Measurements from ENCODE around the gene KCNQ2.

Gene KCNQ2

GRCh38 chr20:63433756-63434531, 38.5 kb downstream of the KCNQ2 start:
- TF ChIP-seq POLR2AphosphoS5 (IDR thresholded peaks at IDR 0.05; ENCODE audit: low read depth, low read length) (no peak), POLR2A (IDR thresholded peaks at IDR 0.05; ENCODE audit: low read depth, low read length) (no peak), TAF1 (IDR thresholded peaks at IDR 0.05; ENCODE audit: borderline replicate concordance, low read depth, low read length) (no peak)
- no peak for DNase-seq (ENCODE audit: insufficient read length)
- FAIRE-seq, result no peak

GRCh38 chr20:63433351-63433750, 39.1 kb downstream of the KCNQ2 start:
- TF ChIP-seq POLR2AphosphoS5 (IDR thresholded peaks at IDR 0.05; ENCODE audit: low read depth, low read length), result no peak
- no peak for TF ChIP-seq TAF1 (IDR thresholded peaks at IDR 0.05; ENCODE audit: borderline replicate concordance, low read depth, low read length)
- no peak for TF ChIP-seq POLR2A (IDR thresholded peaks at IDR 0.05; ENCODE audit: low read depth, low read length)
- DNase-seq (ENCODE audit: insufficient read length), result no peak
- FAIRE-seq, result no peak

GRCh38 chr20:63432577-63433325, 39.7 kb downstream of the KCNQ2 start:
- no peak for TF ChIP-seq POLR2AphosphoS5 (IDR thresholded peaks at IDR 0.05; ENCODE audit: low read depth, low read length)
- no peak for TF ChIP-seq TAF1 (IDR thresholded peaks at IDR 0.05; ENCODE audit: borderline replicate concordance, low read depth, low read length)
- no peak for TF ChIP-seq POLR2A (IDR thresholded peaks at IDR 0.05; ENCODE audit: low read depth, low read length)
- FAIRE-seq, result no peak
- no peak for DNase-seq (ENCODE audit: insufficient read length)

- no peak for TF ChIP-seq POLR2AphosphoS5 (IDR thresholded peaks at IDR 0.05; ENCODE audit: low read depth, low read length)
- TF ChIP-seq POLR2A (IDR thresholded peaks at IDR 0.05; ENCODE audit: low read depth, low read length), result no peak
- TF ChIP-seq TAF1 (IDR thresholded peaks at IDR 0.05; ENCODE audit: borderline replicate concordance, low read depth, low read length), result no peak
- FAIRE-seq (no peak), DNase-seq (ENCODE audit: insufficient read length) (no peak)
Measured at GRCh38 chr20:63431944-63432343, 40.5 kb downstream of the KCNQ2 start.

- DNase-seq (ENCODE audit: insufficient read length), result no peak
- FAIRE-seq, result no peak
Measured at GRCh38 chr20:63430891-63431290, 41.6 kb downstream of the KCNQ2 start.

GRCh38 chr20:63429992-63430391, 42.5 kb downstream of the KCNQ2 start:
- TF ChIP-seq TAF1 (IDR thresholded peaks at IDR 0.05; ENCODE audit: borderline replicate concordance, low read depth, low read length) (no peak), POLR2AphosphoS5 (IDR thresholded peaks at IDR 0.05; ENCODE audit: low read depth, low read length) (no peak), POLR2A (IDR thresholded peaks at IDR 0.05; ENCODE audit: low read depth, low read length) (no peak)
- DNase-seq (ENCODE audit: insufficient read length) (no peak), FAIRE-seq (no peak)

More at GRCh38 chr20:63430891-63431290, 41.6 kb downstream of the KCNQ2 start:
- TF ChIP-seq POLR2A (IDR thresholded peaks at IDR 0.05; ENCODE audit: low read depth, low read length) (no peak), POLR2AphosphoS5 (IDR thresholded peaks at IDR 0.05; ENCODE audit: low read depth, low read length) (no peak), TAF1 (IDR thresholded peaks at IDR 0.05; ENCODE audit: borderline replicate concordance, low read depth, low read length) (no peak)

DNA sequence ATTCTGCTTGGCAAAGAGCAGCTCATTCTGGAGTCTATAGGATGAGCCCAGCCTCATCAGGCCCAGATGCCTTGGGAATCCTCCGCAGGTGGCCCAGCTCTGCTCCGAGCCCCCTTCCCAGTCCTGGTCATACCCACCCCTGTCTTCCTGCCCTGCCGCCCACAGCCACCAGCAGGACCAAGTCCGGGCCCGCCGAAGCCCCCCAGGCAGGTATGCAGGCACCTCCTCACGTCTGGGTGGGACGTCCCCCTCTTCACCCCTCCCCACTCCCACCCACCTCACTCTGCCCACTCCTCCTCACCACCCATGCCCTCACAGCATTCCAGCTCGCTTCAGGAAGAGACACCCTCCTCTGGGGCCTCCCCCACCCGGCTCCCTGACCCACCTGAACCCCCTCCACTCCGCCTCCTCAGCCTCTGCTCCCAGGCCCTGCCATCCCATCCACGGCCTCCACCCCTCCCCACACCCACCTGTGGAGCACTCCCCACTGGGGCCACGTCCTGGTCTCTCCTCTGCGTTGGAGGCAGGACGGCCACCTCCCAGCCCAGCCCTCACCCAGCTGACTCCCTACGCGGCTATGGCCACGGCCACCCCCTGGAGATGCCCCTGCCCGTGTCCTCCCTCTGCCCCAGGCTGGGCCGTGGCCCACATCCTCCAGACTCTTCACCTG, 43.4 kb downstream of the KCNQ2 start:
- DNase-seq (ENCODE audit: insufficient read length) (no peak), FAIRE-seq (no peak)
- no peak for TF ChIP-seq POLR2A (IDR thresholded peaks at IDR 0.05; ENCODE audit: low read depth, low read length)
- no peak for TF ChIP-seq TAF1 (IDR thresholded peaks at IDR 0.05; ENCODE audit: borderline replicate concordance, low read depth, low read length)
- no peak for TF ChIP-seq POLR2AphosphoS5 (IDR thresholded peaks at IDR 0.05; ENCODE audit: low read depth, low read length)

DNA sequence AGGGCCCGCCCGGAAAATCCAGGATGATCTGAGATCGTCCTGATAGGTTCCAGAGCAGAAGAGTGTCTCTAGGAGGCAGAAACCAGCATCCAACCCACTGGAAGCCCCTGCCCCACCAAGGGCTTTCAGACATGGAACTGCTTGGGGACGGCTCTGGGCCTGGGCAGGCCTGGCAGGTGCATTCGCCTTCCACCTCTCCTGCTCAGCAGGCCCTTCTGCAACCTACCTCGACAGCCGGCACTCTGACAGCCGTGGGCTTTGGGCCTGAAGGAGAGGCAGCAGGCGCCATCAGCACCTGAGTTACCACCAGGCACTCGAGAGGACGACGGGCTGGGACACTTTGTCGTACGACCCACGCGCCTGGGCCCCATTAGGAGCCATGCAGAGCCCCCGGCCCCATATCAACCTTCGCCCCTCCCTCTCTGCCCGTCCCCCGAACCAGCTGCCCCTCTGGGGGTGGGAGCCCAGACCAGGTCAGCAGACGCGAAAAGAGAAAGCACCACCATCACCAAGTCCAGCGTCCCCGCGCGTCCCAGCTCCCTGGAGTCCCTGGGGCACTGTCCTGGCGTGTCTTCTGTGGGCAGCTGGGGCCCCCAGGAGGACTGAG, 44.6 kb downstream of the KCNQ2 start:
- TF ChIP-seq POLR2AphosphoS5 (IDR thresholded peaks at IDR 0.05; ENCODE audit: low read depth, low read length) (no peak), TAF1 (IDR thresholded peaks at IDR 0.05; ENCODE audit: borderline replicate concordance, low read depth, low read length) (no peak), POLR2A (IDR thresholded peaks at IDR 0.05; ENCODE audit: low read depth, low read length) (no peak)
- FAIRE-seq (no peak), DNase-seq (ENCODE audit: insufficient read length) (no peak)

DNA sequence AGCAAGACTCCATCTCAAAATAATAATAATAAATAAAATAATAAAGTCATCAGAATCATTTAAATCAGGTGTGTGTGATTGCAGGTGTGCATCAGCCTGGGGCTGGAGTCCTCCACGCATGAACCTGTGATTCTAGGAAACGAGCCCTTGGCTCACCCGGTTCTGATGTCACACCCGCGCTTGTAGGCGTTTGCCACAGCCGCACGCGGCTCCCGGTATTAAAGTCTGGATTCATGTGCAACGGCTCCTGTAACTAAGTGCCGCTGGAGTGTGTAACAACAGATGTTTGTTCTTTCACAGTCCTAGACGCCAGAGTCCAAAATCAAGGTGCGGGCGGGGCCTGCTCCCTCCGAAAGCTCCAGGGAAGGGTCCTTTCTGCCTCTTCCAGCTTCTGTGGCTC, 45.2 kb downstream of the KCNQ2 start:
- DNase-seq (ENCODE audit: insufficient read length) (no peak), FAIRE-seq (no peak)
- TF ChIP-seq POLR2AphosphoS5 (IDR thresholded peaks at IDR 0.05; ENCODE audit: low read depth, low read length) (no peak), TAF1 (IDR thresholded peaks at IDR 0.05; ENCODE audit: borderline replicate concordance, low read depth, low read length) (no peak), POLR2A (IDR thresholded peaks at IDR 0.05; ENCODE audit: low read depth, low read length) (no peak)

DNA sequence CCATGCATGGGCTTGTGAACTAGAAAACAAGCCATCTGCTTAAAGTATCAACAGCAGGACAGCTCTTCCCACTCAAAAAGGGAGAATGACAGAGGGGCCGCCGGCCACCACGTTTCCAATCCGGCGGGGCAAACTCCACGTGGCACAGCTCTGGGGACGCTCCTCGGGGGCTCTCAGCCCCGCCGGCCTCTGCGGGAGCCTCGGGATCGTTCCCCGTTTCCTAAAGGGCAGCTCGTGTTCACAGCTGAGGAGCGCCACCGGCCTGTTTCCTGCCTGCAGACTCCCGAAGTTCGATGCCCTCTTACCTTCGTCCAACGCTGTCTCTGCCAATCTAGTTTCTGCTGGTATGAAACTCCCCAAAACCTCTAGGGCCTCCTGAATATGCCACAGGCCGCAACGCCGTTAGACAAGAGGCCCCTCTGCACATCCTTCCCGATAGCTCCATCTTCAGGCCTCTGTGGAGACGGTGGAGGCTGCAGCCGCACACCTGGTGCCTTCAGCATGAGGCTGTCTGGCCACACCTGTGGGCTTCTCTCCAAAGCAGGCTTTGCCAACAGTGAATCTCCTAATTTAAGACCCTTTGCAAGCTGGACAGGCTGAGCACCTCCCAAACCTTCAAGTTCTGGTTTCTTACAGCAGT, 46.5 kb downstream of the KCNQ2 start:
- TF ChIP-seq POLR2A (IDR thresholded peaks at IDR 0.05; ENCODE audit: low read depth, low read length), result no peak
- no peak for FAIRE-seq

GRCh38 chr20:63424613-63425012, 47.8 kb downstream of the KCNQ2 start:
- TF ChIP-seq TAF1 (IDR thresholded peaks at IDR 0.05; ENCODE audit: borderline replicate concordance, low read depth, low read length) (no peak), POLR2AphosphoS5 (IDR thresholded peaks at IDR 0.05; ENCODE audit: low read depth, low read length) (no peak), POLR2A (IDR thresholded peaks at IDR 0.05; ENCODE audit: low read depth, low read length) (no peak)

More for the DNA sequence above, 46.5 kb downstream of the KCNQ2 start:
- no peak for DNase-seq (ENCODE audit: insufficient read length)

More at GRCh38 chr20:63424613-63425012, 47.8 kb downstream of the KCNQ2 start:
- FAIRE-seq (no peak), DNase-seq (ENCODE audit: insufficient read length) (no peak)
